Activated T-helper 1 cell treated with Interleukin-2 at 50 U/mL for 16 hours (primary cell): ENCODE results near the gene COL19A1.

Experiments used
- DNase-seq: peaks from one replicate; pipeline ENCODE4 v3.0.0-alpha.2; 2020; ENCODE audit warnings: low read depth

The COL19A1 gene

DNA sequence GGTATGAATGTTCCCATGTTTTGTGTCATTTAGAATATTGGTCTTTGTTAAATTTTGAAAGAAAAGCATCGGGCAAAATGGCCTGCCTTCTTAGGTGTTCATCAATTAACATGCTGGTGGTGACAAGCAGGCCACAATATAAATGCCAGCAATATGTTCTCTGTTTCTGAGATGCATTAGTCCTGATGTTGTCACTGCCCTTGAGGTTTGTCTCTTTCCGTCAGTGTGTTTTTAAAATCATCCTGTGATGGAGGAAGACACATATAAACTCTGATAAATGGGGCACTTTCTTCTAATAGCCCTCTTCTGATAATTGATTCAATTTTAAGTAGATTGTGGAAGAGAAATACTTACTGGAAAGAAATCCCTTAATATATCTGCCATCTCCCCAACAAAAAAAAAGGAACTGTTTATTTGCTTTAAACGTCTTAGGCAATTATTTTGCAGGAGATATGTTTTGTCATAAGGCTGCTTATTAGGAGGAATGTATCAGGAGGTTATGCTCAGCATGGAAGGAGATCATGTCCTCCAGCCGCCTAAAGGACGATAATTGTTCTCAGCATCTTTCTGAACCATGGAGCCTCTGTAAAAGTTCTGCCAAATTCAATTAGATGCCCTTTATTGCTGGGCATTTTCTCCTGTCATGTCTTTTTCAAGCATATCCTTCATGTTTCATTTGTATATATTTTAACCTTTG is 302.5 kb downstream of the COL19A1 start:
- DNase-seq = no peak

- no peak for DNase-seq
Measured at GRCh38 chr6:70171236-70171635, 304.9 kb downstream of the COL19A1 start.

DNA sequence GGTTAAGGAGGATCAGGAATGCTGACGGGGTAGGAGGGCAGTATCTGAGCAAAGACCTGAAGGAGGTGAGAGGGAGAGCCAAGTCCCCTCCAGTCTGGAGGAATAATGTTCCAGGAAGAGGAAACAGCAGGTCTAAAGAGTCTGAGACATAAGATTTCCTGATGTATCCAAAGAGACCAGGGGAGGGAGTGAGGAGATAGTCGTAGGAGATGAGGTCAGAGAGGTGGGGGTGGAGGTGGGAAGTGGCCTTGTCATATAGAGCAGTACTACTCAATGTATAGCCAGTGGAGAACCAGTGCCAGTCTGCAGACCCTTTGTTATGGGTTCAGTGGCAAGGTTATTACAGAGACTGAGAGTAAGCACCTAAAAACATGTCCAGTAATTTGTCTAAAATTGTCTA is 305.9 kb downstream of the COL19A1 start:
- DNase-seq = no peak

- no peak for DNase-seq
Measured at GRCh38 chr6:70175770-70176169, 309.4 kb downstream of the COL19A1 start.

DNA sequence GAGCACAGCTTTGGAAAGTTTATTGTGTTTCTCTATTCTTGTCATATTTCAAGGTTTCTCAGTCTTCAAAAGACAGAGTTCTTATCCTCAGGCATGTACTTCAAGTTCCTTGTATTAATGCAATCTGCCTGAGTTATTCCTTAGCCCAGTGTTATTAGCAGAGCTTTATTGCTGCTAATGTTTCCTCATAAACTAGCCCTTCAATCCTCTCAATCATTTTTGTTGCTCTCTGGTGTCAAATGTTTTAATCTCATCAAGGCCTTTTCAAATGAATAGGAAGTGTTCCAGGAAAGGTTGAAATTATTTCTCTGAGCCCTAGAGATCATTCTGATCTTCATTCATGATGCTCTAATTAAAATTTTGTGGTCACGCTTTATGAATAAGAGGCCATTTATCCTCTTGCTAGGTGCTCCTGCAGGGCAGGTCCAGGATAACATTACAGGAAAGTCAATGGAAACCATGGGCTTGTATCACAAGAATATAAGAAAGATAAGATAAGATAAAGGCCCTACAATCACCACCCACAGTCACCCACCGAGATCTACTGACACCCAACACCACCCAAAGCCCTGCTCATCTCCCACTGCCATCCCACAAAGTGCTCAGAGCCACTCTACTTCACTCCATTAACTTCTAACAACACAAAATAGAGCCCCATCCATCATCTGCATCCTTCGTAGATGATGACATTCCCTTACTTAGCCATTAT is 310.6 kb downstream of the COL19A1 start:
- DNase-seq = no peak

DNA sequence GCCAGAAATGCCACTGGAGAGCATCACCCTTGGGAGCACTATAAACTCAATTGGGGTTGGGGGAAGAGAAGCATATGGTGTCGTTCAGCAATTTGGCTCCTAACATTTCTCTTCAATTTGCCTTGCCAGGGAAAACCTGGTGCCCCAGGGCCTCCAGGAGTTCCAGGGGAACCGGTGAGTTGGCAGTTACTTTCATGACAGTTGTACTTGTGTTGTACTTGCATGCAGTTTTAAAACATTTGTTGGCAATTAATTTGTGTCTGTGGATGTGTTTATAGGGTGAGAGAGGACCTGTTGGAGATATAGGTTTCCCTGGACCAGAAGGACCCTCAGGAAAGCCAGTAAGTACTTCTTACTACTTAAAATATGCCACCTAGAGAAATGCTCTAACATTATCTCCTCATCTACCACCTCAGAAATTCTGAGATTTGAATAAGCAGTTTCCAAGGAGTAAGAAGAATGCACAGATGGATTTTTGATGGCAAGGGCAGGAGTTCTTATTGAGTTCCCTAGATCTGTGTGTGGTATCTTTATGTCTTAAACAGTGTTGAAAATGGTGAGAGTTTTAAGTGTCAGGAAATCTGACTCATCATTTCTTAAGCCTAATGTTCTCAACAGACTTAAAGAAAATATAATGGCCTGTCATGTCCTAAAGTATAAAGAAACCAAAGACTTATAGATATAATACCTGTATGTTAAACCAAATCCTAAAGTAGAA is 314.0 kb downstream of the COL19A1 start:
- no peak for DNase-seq

- no peak for DNase-seq
Measured at GRCh38 chr6:70180901-70181599, 314.7 kb downstream of the COL19A1 start.

DNA sequence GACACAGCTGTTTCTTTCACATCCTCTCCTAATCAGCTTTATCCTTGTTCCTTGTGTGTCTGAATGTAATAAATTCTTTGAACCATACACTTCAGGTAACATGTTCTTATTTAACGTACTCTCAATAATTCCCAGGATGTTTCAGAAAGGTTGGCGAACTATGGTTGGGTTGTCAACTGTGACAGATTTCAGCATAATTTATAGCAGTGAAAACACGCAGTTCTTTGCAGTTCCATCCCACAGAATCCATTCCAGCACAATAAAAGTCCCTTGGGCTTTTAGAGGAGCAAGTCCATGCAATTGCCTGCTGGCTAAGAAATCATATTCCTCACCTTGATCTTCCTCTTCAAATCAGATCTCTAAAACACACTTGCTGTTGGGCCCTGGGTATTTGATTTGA is 317.2 kb downstream of the COL19A1 start:
- DNase-seq = no peak

DNA sequence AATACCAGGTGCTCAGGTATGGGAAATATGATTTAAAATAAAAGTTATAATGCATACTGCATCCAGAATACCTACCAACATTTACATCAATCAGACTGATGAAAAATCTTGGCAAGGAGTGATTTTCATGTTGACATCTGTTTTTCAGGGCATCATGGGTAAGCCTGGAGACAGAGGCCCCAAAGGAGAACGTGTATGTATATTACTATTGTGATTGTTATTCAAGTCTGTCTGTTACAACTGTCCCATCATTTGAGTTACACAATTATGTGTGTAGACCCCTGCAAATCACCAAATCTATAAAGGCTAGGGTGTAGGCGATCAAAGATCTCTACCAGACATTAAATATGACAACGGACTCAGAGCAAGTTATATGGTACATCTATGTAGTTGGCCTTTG is 318.4 kb downstream of the COL19A1 start:
- no peak for DNase-seq

- DNase-seq = no peak
Measured at GRCh38 chr6:70186461-70186860, 320.1 kb downstream of the COL19A1 start.

DNA sequence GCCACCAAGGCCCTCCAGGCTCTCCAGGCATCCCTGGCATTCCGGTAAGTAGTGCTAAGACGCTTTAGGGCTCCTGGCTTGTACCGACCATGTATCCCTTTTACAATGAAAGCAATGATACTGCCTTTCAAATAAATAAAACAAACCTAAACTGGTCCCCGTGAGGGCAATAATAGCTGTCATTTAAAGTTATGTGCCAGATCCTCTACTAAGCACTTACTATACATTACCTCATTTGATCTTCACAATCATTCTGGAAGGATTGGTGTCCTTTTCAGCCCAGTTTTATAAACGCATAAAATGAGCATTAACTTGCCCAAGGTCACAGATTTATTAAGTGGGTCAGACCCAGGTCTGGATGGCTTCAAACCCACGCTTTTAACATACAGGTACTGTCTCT is 321.8 kb downstream of the COL19A1 start:
- no peak for DNase-seq

DNA sequence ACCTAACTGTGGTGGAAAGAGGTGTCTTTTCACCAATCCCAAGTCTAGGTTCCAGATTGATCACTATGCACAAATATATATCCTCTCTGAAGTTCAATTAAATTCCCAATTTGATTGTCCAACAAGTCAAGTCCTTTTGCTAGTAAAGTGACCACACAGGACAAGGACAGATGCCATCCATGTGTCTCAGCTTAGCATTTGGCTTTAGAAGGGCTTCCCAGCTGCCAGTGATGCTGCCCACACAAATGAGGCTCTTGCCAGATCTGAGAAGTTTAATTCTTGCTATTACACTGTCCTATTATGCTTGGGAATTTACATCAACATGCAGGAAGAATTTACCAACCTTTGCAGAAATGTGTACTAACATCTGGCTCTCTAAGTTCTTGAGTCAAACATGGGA is 328.1 kb downstream of the COL19A1 start:
- DNase-seq = no peak

GRCh38 chr6:70196531-70196930 is 330.2 kb downstream of the COL19A1 start:
- DNase-seq = no peak

DNA sequence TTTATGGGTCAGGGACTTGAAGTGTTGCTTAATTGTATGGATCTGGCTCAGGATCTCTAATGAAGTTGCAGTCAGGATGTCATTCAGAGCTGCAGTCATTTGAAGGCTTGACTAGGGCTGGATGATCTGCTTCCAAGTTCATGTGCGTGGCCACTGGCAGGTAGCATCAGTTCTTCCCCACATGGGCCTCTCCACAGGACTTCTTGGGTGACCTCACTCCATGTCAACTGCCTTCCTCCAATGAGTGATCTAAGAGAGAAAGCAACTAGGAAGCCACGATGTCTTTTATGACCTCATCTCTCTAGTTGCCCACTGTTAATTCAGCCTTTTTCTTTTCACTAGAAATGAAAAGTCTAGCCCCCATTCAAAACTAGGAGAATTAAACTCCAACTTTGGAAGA is 332.4 kb downstream of the COL19A1 start:
- no peak for DNase-seq

GRCh38 chr6:70208235-70208790 is 342.0 kb downstream of the COL19A1 start:
- no peak for DNase-seq

- DNase-seq = no peak
Measured at GRCh38 chr6:70210462-70210861, 344.1 kb downstream of the COL19A1 start.

DNA sequence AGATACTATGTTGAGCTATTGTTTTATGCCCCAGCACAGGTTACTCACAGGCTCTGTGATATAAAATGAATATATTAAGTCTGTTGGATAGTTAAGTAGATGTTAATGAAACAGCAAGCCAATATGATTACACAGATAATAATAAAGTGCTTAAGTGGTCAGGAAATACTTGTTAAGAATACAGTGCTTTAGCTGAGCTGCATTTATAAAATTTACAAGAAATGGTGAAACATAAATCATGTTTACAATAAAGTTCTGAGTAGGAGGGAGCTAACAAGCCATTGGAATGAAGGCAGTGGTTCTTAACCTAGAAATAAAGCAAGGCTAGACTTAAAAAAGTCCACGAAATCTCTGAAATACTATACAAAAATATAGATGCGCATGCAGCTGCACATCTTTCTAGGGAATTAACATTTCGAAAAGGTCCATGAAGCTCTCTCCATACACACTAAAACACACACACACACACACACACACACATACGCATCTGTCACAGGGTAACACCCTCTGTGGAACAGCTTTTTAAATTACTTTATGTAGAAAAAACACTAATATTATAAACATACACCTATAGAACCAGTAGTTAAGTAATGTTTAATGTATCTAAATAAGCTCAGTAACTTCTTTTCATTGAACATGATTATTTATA is 349.2 kb downstream of the COL19A1 start:
- no peak for DNase-seq

GRCh38 chr6:70216767-70217166 is 350.4 kb downstream of the COL19A1 start:
- DNase-seq = no peak

- no peak for DNase-seq
Measured at GRCh38 chr6:70219943-70220613, 353.7 kb downstream of the COL19A1 start.

GRCh38 chr6:70221025-70221714 is 354.8 kb downstream of the COL19A1 start:
- DNase-seq = no peak
